Muscle of leg (tissue), 11 donors: Measurements from ENCODE around the gene EVI5L. TPM values are rescaled to one million over a fixed set of nuclear protein-coding genes. Genes with fewer than 3 reads are reported as not detected.

Source experiments
- DNase-seq: peaks from one replicate; pipeline ENCODE4 v3.0.0; 2013
- H3K27ac ChIP-seq: one replicate; pipeline ENCODE4 v1.5.1; 2013; ENCODE audit warnings: mild to moderate bottlenecking, low read length, control low read depth
- H3K27me3 ChIP-seq: one replicate; pipeline ENCODE4 v1.6.1; 2013; ENCODE audit warnings: low read length; ENCODE audit not compliant: control insufficient read depth, insufficient read depth
- H3K36me3 ChIP-seq: one replicate; pipeline ENCODE4 v1.6.1; 2013; ENCODE audit warnings: low read length; ENCODE audit not compliant: control insufficient read depth, insufficient read depth
- H3K4me1 ChIP-seq: one replicate; pipeline ENCODE4 v1.6.1; 2013; ENCODE audit warnings: low read length; ENCODE audit not compliant: control insufficient read depth, insufficient read depth
- H3K4me3 ChIP-seq: one replicate; pipeline ENCODE4 v1.5.1; 2013; ENCODE audit warnings: low read length, control low read depth
- H3K9me3 ChIP-seq: replicated peaks from 2 replicates; pipeline ENCODE4 v1.6.1; 2013; ENCODE audit warnings: low read depth, low read length; ENCODE audit not compliant: control insufficient read depth
- WGBS: methylation state at CpG from one replicate; pipeline ENCODE4 v1.1.5; 2013; ENCODE audit warnings: missing lambda C conversion rate; ENCODE audit not compliant: insufficient coverage; 5-methylcytosine and 5-hydroxymethylcytosine counted together
- polyA plus RNA-seq, 8 donors: library from polyadenylated mRNA; unstranded; fragments of 120-200 nt; gene quantifications; one replicate each; pipeline versions ENCODE4 v1.2.1 to v1.2.3, GENCODE V29; 2013; ENCODE audit warnings: inconsistent platforms in 1 of 8, low replicate concordance in 1 of 8; ENCODE audit not compliant: insufficient read length in 8 of 8, insufficient read depth in 1 of 8
- total RNA-seq: library from RNA; stranded (reverse); fragments of 120-200 nt; gene quantifications from one replicate; pipeline ENCODE4 v1.2.4, GENCODE V29; 2013

The EVI5L gene
- total and polyA plus RNA-seq, 9 donors, result 8.7 to 20.0 (median 15.3) TPM

GRCh38 chr19:7864690-7865074 lies 34.7 kb downstream of the EVI5L start:
- Histone ChIP-seq H3K4me3 (no peak overlapping the region), H3K9me3 (no peaks in the 10 kb centered on the region), H3K27ac (no peak overlapping the region), H3K36me3 (peaks cover 2% of the 10 kb centered on the region), H3K4me1 (peaks cover 31% of the 10 kb centered on the region), H3K27me3 (peaks cover 72% of the 10 kb centered on the region)
- DNase-seq, result no peak
- 75% methylated on average over 13 of the region's 18 CpGs for WGBS

- 50% methylated on average over 10 of the region's 10 CpGs for WGBS
- no peak for DNase-seq
- Histone ChIP-seq H3K4me1 (peaks cover 31% of the 10 kb centered on the region), H3K9me3 (no peaks in the 10 kb centered on the region), H3K36me3 (no peaks in the 10 kb centered on the region), H3K4me3 (no peak overlapping the region), H3K27me3 (peaks cover 72% of the 10 kb centered on the region), H3K27ac (no peak overlapping the region)
Observed at GRCh38 chr19:7865262-7865911, 35.4 kb downstream of the EVI5L start.

DNA sequence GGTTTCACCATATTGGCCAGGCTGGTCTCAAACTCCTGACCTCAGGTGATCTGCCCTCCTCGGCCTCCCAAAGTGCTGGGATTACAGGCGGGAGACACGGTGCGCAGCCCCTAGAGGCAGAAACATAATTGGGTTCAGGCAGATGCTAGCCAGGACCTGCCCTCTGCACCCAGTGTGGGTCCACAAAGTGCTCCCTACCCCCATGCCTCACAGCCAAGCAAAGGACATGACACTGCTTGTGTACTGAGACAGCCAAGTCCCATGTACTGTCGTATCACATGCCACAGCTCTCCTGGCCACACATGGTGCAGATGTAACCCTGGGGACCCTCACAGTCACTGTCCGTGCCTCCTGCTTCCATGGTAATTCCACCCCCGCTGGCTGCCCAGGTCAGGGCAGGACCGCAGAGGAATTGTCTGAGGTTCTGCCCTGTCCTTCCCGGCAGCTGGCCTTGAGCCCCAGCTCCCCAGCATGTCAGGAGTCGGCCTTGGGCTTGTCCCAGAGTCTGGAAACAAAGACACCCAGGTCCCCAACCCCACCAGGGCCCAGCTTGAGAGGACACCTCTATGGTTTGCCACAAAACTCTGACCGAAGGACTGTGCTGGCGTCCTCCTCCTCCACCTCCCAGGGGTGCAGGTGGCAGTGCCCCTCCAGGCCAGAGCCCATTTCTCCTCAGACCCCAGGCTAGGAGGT lies 36.5 kb downstream of the EVI5L start:
- H3K27me3 ChIP-seq, result peaks cover 62% of the 10 kb centered on the region
- H3K36me3 ChIP-seq, result no peaks in the 10 kb centered on the region
- no peaks in the 10 kb centered on the region for H3K9me3 ChIP-seq
- no peak overlapping the region for H3K4me3 ChIP-seq
- DNase-seq, result no peak
- WGBS, result 47% methylated on average over 9 of the region's 12 CpGs
- H3K4me1 ChIP-seq, result peaks cover 28% of the 10 kb centered on the region
- H3K27ac ChIP-seq, result no peak overlapping the region

DNA sequence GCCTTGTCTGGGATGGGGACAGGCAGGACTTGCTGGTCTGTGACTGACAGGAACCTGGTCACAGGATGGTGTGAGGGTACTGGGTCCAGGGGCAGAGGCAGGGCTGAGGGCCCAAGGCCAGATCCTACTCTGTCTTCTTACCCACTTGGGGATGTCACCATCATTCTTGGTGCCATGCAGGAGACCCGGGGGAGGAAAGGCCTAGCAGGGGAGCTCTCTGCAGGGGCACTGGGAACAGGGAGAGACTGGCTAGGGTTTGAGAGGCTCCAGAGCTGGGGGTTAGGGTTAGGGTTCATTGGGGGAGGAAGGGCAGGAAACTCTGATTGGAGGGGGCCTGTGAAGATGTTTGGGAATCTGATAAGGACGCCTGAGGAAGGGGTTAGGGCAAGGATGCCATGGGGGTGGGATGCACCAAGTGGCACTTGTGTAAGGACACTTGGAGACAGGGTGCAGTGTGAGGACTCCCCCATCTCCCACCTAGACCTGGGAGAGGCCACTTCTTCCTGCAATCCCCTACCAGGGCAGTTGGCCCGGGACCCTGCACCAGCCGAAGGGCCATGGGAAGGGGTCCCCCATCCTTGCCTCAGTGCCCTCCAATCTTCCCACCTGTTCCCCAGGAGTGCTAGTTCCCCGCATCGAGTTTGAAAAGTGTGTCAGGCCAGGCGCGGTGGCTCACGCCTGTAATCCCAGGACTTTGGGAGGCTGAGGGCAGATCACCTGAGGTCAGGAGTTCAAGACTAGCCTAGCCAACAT lies 37.2 kb downstream of the EVI5L start:
- Histone ChIP-seq H3K27me3 (peaks cover 62% of the 10 kb centered on the region), H3K4me1 (peaks cover 28% of the 10 kb centered on the region), H3K9me3 (no peaks in the 10 kb centered on the region), H3K27ac (no peak overlapping the region), H3K4me3 (no peak overlapping the region), H3K36me3 (no peaks in the 10 kb centered on the region)
- WGBS, result 89% methylated on average over 7 of the region's 9 CpGs
- DNase-seq, result no peak

DNA sequence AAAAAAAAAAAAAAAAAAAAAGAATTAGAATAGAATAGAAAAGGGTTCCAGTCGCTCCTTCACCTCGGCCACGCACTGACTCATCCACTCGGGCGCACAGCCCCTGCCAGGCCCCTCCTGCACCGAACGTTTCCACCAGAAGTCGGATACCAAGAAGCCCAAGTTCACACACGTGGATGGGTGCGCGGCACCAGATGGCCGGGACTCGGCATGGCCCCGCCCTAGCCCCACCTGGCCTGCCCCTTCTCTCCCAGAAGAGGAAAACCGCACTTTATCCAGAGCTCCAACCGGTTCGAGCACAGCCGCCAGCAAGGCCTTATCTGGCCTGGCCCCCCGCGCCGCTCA lies 38.3 kb downstream of the EVI5L start:
- 27% methylated on average over 21 of the region's 21 CpGs for WGBS
- Histone ChIP-seq H3K27ac (no peak overlapping the region), H3K36me3 (no peaks in the 10 kb centered on the region), H3K9me3 (no peaks in the 10 kb centered on the region), H3K27me3 (peaks cover 68% of the 10 kb centered on the region), H3K4me3 (no peak overlapping the region), H3K4me1 (peaks cover 28% of the 10 kb centered on the region)
- DNase-seq, result no peak

GRCh38 chr19:7868671-7869452 lies 38.8 kb downstream of the EVI5L start:
- H3K27me3 ChIP-seq, result peaks cover 68% of the 10 kb centered on the region
- no peak overlapping the region for H3K27ac ChIP-seq
- 3% methylated on average over 61 of the region's 67 CpGs for WGBS
- peaks cover 30% of the 10 kb centered on the region for H3K4me1 ChIP-seq
- H3K9me3 ChIP-seq, result no peaks in the 10 kb centered on the region
- no peaks in the 10 kb centered on the region for H3K36me3 ChIP-seq
- H3K4me3 ChIP-seq, result peak overlapping the region; percentile 32
- DNase-seq, result peak; percentile 85

DNA sequence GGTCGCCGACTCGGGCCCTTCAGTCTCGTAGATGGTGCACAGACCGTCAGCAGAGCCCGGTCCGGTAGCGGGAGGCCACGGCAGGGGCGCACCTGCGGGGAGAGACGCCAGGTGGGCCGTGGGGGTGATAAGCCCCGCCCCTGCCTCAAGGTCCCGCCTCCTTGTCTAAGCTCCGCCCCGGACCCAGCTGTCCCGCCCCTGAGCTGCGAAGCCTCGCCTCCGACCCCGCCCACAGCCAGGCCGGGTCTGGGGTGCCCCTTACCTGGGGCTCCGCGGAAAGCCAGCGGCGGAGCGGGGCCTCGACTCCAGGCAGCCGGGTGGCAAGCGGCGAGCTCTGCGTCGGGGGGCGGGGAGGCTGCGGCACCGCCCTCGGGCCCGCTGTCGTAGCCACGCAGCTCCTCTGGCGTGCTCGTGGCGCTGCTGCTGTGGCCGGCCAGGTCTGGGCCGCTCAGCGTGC lies 39.5 kb downstream of the EVI5L start:
- 1% methylated on average over 46 of the region's 47 CpGs for WGBS
- H3K36me3 ChIP-seq, result no peaks in the 10 kb centered on the region
- peak overlapping the region; percentile 17 for H3K4me3 ChIP-seq
- DNase-seq, result peak; percentile 70
- H3K27me3 ChIP-seq, result peaks cover 66% of the 10 kb centered on the region
- H3K4me1 ChIP-seq, result peaks cover 33% of the 10 kb centered on the region
- H3K9me3 ChIP-seq, result no peaks in the 10 kb centered on the region
- no peak overlapping the region for H3K27ac ChIP-seq

- Histone ChIP-seq H3K4me1 (peaks cover 38% of the 10 kb centered on the region), H3K4me3 (no peak overlapping the region), H3K27ac (no peak overlapping the region), H3K9me3 (no peaks in the 10 kb centered on the region), H3K27me3 (peaks cover 66% of the 10 kb centered on the region), H3K36me3 (no peaks in the 10 kb centered on the region)
- DNase-seq, result peak; percentile 85
- 21% methylated on average over 24 of the region's 30 CpGs for WGBS
Observed at GRCh38 chr19:7869910-7870511, 40.0 kb downstream of the EVI5L start.

DNA sequence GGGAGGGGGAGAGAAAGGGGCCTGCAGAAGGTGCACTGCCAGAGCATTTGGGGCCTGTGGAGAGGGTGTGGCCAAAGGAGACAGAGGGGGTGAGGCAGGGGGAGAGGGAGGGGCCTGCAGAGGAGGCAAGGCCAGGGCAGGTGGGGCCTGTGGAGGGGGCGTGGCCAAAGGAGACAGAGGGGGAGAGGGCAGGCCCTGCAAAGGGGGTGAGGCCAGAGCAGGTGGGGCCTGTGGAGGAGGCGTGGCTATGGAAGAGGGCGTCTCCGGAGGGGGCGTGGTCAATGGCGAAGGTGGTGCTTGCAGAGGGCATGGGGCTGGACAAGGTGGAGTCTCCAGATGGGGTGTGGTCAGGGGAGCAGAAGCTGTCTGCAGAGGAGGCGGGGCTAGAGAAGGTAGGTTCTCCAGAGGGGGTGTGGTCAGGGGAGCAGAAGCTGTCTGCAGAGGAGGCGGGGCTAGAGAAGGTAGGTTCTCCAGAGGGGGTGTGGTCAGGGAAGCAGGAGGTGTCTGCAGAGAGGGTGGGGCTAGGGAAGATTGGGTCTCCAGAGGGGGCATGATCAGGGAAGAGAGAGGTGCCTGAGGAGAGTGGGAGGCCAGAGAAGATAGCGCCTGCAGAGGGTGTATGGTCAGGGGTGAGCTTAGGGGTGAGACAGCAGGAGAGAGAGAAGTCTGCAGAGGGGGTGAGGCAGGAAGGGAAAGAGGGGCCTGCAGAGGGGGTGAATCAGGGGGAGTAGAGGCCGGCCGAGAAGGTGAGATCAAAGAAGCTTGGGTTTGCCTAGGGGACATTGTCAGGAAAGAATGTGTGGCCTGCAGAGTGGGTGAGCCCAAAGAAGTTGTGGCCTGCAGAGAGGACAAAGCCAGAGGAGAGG lies 40.8 kb downstream of the EVI5L start:
- peak; percentile 69 for DNase-seq
- WGBS, result 61% methylated on average over 11 of the region's 11 CpGs
- Histone ChIP-seq H3K4me3 (no peak overlapping the region), H3K4me1 (peaks cover 38% of the 10 kb centered on the region), H3K27me3 (peaks cover 63% of the 10 kb centered on the region), H3K27ac (peak overlapping the region; percentile 25), H3K36me3 (no peaks in the 10 kb centered on the region), H3K9me3 (no peaks in the 10 kb centered on the region)
